Measurements from ENCODE around the gene MED20.

Gene MED20

DNA sequence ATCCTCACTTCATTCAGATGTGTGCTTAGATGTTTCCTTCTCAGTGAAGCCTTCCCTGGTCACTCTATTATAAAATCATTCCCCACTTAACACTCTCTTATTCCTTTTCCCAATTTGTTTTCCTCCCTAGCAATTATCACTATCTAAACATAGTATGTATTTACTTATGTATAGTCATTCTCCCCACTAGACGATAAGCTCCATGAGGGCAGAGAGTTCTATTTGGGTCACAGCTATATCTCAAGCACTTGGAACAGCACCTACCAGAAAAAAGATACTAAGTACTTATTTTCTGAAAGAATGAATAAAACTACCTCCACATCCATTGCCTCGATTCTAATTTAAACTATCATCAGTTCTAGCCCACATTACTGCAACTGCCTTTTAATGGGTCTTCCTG, 62.2 kb downstream of the MED20 start:
- no peak overlapping the region for H3K4me3 ChIP-seq (ENCODE audit: low read depth, low read length)
